Thyroid gland (tissue), 4 donors: Measurements from ENCODE around the gene TPMT.

ENCODE experiments used
- POLR2A ChIP-seq, 2 donors: fragments of 450-650 bp; IDR thresholded peaks; one replicate each; pipeline ENCODE4 v1.6.1; 2017; ENCODE audit warnings: antibody characterized with exemption in 2 of 2, mild to moderate bottlenecking in 2 of 2, moderate library complexity in 1 of 2
- TF ChIP-seq, protein P1 (sequence below), 6 experiments: fragments of 200-600 bp in 3 of 6; fragments of 450-650 bp in 3 of 6; sonication (generic) in 3 of 6; IDR thresholded peaks; one replicate each; pipeline ENCODE4 v1.5.1; 2016 to 2019; ENCODE audit warnings: antibody characterized with exemption in 6 of 6, mild to moderate bottlenecking in 2 of 6, inconsistent platforms in 1 of 6, moderate library complexity in 1 of 6

DNA sequence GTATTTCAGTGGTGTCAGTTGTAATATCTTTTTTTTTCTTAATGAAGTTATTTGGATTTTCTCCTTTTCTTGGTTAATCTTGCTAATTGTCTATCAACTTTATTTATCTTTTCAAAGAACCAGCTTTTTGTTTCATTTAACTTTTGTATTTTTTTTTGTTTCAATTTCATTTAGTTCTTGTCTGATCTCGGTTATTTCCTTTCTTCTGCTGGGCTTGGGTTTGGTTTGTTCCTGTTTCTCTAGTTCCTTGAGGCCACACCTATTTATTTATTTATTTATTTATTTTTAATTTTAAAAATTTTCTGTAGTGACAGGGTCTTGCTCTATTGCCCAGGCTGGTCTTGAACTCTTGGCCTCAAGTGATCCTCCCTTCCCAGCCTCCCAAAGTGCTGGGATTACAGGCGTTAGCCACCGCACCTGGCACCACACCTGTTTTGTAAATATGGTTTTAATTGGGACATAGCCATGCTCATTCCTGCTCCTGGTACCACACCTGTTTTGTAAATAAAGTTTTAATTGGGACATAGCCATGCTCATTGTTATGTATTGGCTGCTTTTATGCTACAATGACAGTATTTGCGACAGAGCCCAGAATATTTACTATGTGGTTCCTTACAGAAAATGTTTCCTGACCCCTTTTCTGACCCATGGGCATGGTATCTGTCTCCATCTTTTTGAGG, 22.5 kb upstream of the TPMT start:
- TF ChIP-seq, protein P1, sequence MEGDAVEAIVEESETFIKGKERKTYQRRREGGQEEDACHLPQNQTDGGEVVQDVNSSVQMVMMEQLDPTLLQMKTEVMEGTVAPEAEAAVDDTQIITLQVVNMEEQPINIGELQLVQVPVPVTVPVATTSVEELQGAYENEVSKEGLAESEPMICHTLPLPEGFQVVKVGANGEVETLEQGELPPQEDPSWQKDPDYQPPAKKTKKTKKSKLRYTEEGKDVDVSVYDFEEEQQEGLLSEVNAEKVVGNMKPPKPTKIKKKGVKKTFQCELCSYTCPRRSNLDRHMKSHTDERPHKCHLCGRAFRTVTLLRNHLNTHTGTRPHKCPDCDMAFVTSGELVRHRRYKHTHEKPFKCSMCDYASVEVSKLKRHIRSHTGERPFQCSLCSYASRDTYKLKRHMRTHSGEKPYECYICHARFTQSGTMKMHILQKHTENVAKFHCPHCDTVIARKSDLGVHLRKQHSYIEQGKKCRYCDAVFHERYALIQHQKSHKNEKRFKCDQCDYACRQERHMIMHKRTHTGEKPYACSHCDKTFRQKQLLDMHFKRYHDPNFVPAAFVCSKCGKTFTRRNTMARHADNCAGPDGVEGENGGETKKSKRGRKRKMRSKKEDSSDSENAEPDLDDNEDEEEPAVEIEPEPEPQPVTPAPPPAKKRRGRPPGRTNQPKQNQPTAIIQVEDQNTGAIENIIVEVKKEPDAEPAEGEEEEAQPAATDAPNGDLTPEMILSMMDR (IDR thresholded peaks at IDR 0.05): no peak
- no peak for TF ChIP-seq POLR2A (IDR thresholded peaks at IDR 0.05)
